Glomerular endothelial cell (primary cell): ENCODE data around the gene CFAP73. TPM values are rescaled to one million over a fixed set of nuclear protein-coding genes. Genes with fewer than 3 reads are reported as not detected.

Experiments
- DNase-seq: peaks from one replicate; pipeline ENCODE4 v3.0.0-alpha.2; 2011; ENCODE audit warnings: low read depth, low spot score; ENCODE audit errors: extremely low read depth
- total RNA-seq: library from RNA; depleted of rRNA; stranded (reverse); fragments of >200 nt; gene quantifications from 2 replicates; pipeline ENCODE4 v1.2.3, GENCODE V29; 2015

CFAP73 gene
- total RNA-seq, 1 donor from 2014 or later, result not detected

GRCh38 chr12:113162102-113163029 is 12.8 kb downstream of the CFAP73 start:
- DNase-seq, result no peak

- no peak for DNase-seq
Observed at GRCh38 chr12:113163030-113163360, 13.5 kb downstream of the CFAP73 start.

DNA sequence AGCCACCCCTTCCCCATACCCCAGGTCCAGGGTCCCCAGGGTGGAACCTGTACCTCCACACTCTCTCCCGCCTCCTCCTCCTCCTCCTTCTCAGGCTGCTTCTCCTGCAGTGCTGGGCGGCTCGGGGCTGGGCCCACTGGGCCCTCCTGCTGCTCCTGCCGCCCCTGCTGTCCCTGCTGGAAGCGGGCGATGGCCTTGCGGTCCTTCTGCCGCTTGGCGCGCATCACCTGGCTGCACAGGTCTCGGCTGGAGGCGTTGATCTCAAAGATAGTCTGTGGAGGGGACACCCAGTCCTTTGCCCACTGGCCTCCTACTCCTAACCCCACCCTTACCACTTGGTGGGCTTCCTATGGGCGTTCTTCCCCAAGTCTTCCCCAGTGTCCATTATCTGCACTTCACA is 14.5 kb downstream of the CFAP73 start:
- no peak for DNase-seq

- DNase-seq, result no peak
Observed at GRCh38 chr12:113165521-113166450, 16.3 kb downstream of the CFAP73 start.

DNA sequence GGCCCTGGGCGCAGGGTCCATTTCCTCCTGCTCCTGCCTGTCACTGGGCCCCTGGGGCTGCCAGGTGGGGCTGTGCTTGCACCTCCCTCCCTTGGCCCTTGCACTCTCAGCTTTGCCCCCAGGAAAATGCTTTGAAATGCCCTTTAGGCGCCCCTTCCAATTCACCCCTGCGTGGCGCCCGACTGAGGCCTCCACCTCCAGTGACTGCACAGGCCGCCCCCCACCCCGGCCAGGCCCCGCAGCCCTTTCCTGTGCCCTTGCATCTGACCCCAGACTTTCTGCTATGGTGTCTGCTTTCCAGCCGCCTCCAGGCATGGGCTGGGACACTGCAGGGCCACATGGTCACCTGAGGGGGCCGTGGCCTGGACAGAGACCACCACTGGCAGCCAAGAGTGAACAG is 18.3 kb downstream of the CFAP73 start:
- no peak for DNase-seq

DNA sequence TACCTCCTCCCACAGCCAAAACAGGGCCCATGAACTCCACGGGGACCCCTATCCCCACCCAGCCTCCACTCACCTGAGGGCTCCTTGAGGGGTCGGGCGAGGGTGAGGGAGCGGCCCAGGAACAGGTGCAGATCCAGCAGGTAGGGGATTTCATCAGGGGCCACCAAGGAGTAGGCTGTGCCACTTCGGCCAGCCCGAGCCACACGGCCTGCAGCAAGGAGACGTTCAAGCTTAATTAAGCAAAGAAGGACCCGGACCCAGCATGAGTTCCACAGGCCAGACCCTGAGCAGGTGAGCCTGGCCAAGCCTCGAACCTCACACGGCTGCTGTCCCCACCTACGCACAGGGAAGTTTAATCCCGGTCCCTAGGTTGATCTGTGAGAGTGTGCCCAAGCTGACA is 20.2 kb downstream of the CFAP73 start:
- no peak for DNase-seq

DNA sequence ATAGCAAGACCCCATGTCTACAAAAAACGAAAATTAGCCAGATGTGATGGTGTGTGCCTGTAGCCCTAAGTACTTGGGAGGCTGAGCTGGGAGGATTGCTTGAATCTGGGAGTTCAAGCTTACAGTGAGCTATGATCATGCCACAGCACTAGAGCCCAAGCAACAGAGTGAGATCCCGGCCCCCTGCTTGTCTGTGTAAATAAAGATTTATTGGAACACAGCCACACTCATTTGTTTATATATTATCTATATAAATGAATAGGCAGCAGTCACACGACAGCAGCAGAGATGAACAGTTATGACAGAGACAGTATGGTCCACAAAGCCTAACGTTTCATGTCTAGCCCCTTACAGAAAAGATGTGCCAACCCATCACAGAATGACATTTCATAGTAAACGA is 20.9 kb downstream of the CFAP73 start:
- no peak for DNase-seq

DNA sequence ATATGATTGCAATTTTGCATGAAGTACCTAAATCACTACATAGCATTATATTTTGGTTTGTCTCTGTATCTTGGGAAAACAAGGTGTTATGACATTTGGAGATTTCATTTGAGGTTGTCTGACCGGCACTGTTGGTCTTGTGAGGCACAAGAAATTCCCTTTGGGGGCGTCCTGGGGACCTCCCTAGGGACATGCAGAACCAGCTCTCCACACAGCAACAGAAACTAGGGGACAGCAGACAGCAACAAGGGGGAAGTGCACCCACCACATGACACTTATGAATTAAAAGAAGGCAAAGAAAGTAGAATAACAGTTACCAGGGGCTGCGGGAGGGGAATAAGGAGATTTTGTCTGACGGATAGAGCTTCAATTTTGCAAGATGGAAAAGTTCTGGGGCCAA is 21.4 kb downstream of the CFAP73 start:
- no peak for DNase-seq

DNA sequence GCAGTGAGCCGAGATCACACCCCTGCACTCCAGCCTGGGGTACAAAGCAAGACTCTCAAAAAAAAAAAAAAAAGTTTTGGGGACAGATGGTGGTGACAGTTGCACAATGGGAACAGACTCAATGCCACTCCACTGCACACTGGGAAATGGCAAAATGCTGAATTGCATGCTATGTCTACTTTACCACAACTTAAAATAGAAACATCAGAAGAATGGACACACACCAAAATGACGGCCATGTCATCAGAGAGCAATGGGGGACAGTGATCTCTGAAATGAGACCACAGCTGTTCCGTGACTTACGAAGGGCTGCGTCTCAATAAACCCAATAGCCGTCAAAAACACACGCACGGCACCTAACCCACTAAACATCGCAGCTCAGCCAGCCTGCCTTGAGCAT is 22.0 kb downstream of the CFAP73 start:
- DNase-seq, result no peak

DNA sequence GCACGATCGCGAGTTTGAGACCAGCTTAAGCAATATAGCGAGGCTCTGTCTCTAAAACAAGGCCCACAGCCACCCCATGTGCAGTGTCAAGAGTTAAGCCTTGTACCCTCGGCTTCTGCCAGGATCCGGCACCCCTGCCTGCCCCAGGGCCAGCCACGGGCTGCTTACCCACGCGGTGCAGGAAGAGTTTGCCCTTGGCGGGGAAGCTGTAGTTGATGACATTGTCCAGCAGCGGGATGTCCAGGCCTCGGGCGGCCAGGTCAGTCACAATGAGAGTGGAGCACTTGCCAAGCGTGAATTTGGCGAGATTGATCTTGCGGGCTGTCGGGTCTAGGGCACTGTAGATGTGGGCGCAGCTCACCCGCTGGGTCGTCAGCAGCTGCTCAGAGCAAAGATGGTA is 22.7 kb downstream of the CFAP73 start:
- DNase-seq, result no peak

- no peak for DNase-seq
Observed at GRCh38 chr12:113173081-113173698, 23.7 kb downstream of the CFAP73 start.

- no peak for DNase-seq
Observed at GRCh38 chr12:113174461-113175384, 25.2 kb downstream of the CFAP73 start.

DNA sequence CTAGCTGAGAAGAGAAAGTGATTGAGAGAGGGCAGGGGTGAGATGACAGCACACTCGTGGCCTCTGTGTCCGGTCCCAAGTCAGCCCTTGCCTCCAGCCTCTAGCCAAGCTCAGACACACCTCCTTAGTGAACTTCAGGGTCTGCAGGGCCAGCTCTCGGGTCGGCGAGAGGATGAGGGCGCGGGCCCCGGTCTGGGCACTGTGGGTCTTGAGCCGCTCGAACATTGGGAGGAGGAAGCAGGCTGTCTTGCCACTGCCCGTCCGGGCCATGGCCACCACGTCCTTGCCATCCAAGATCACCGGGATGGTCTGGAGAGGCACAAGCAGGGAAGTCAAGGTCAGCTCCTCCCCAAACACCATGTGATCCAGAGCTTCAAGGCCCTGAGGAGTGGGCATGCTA is 29.5 kb downstream of the CFAP73 start:
- DNase-seq, result no peak

DNA sequence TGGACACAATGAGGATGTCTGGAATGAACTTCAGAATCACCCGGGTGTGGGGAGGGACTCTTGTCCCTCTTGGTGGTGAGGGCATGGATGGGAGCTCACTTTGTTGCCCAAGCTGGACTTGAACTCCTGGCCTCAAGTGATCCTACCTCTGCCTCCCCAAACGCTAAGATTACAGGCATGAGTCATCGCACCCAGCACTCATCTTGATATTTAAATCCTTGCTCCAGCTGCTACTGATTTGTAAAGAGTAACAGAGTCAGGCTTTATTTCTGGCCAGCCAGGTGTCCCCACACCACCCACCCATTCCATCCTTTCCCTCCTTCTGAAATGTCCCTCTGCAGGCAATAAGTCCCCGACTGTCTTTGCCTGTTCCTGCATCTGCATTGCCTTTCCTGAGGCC is 30.8 kb downstream of the CFAP73 start:
- no peak for DNase-seq

DNA sequence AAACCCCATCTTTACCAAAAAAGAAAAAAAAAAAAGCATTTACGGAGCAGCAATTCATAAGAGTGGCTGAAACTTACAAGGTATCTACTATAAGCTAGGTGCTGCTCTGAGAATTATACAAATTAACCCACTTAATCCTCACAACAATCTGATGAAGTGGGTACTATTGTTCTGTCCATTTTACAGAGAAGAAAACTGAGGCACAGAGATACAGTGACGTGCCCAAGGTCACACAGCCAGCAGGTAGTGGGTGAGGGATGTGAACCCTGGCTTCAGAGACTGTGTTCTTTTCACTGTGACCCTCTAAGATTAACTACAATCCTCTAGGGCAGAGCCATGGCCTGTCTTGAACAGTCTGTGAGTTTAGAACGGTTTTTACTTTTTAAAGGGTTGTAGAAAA is 32.5 kb downstream of the CFAP73 start:
- no peak for DNase-seq

GRCh38 chr12:113183030-113183589 is 33.6 kb downstream of the CFAP73 start:
- DNase-seq, result no peak

GRCh38 chr12:113184098-113184899 is 34.8 kb downstream of the CFAP73 start:
- no peak for DNase-seq

- no peak for DNase-seq
Observed at GRCh38 chr12:113184900-113185179, 35.3 kb downstream of the CFAP73 start.
